Measurements from ENCODE around the gene ZNF516. TPM values are rescaled to one million over a fixed set of nuclear protein-coding genes. Genes with fewer than 3 reads are reported as not detected.

Gene ZNF516
- polyA plus RNA-seq, 2 of the 4 experiments (the other 2 are of a cell fraction): 3.9 to 4.9 TPM

- TF ChIP-seq REST (IDR thresholded peaks at IDR 0.05) (no peak), CEBPB (IDR thresholded peaks at IDR 0.05) (no peak), ELK1 (IDR thresholded peaks at IDR 0.05; ENCODE audit: low read depth, low read length) (no peak)
Observed at GRCh38 chr18:76356666-76357065, 138.4 kb downstream of the ZNF516 start (continued).

- TF ChIP-seq GATA3 (IDR thresholded peaks at IDR 0.05; ENCODE audit: borderline replicate concordance) (no peak), SMC3 (IDR thresholded peaks at IDR 0.05) (no peak), HOXA7 (CRISPR knock-in tag; IDR thresholded peaks at IDR 0.05) (no peak), HOXB5 (CRISPR knock-in tag; IDR thresholded peaks at IDR 0.05) (no peak), EHF (CRISPR knock-in tag; IDR thresholded peaks at IDR 0.05) (no peak), RCOR1 (IDR thresholded peaks at IDR 0.05; ENCODE audit: low read depth, low read length) (no peak), CHD2 (IDR thresholded peaks at IDR 0.05; ENCODE audit: low read length, partially characterized antibody) (no peak), RFX5 (IDR thresholded peaks at IDR 0.05) (no peak), ZFP36 (IDR thresholded peaks at IDR 0.05; ENCODE audit: borderline replicate concordance, partially characterized antibody) (no peak), TFCP2L1 (CRISPR knock-in tag; IDR thresholded peaks at IDR 0.05) (no peak), KDM1A (IDR thresholded peaks at IDR 0.05; ENCODE audit: low read depth) (no peak)
- no peaks in the 10 kb centered on the region for H3K9me3 ChIP-seq
- no peak for DNase-seq (ENCODE audit: low read depth in 1 of 2, low spot score in 1 of 2)
- no peaks in the 10 kb centered on the region for H3K4me1 ChIP-seq
- H3K4me3 ChIP-seq: no peak overlapping the region
- no peak overlapping the region for H3K27ac ChIP-seq
- POLR2A ChIA-PET: no interaction called here
- ATAC-seq: no peak
- no peak overlapping the region for H3K4me2 ChIP-seq
- 20% methylated on average over 1 of the region's 1 CpG for WGBS (ENCODE audit: missing lambda C conversion rate)
- CTCF ChIA-PET: no interaction called here
- FAIRE-seq: no peak
Observed at GRCh38 chr18:76354348-76354747, 140.7 kb downstream of the ZNF516 start.

- no peak for FAIRE-seq
- Histone ChIP-seq H3K27ac (no peak overlapping the region), H3K9me3 (no peaks in the 10 kb centered on the region), H3K4me1 (no peaks in the 10 kb centered on the region), H3K4me2 (no peak overlapping the region), H3K4me3 (no peak overlapping the region)
- 71% methylated on average over 3 of the region's 3 CpGs for WGBS (ENCODE audit: missing lambda C conversion rate)
- no peak for DNase-seq (ENCODE audit: low read depth in 1 of 2, low spot score in 1 of 2)
- TF ChIP-seq ZSCAN20 (CRISPR knock-in tag; IDR thresholded peaks at IDR 0.05) (no peak), POLR2A (IDR thresholded peaks at IDR 0.05; ENCODE audit: low read length) (no peak), TFCP2L1 (CRISPR knock-in tag; IDR thresholded peaks at IDR 0.05) (no peak), JUN (IDR thresholded peaks at IDR 0.05) (no peak), RFX5 (IDR thresholded peaks at IDR 0.05) (no peak), EHMT2 (IDR thresholded peaks at IDR 0.05; ENCODE audit: low read depth) (no peak), RCOR1 (IDR thresholded peaks at IDR 0.05; ENCODE audit: low read depth, low read length) (no peak), USF2 (IDR thresholded peaks at IDR 0.05) (no peak)
- POLR2A ChIA-PET: no interaction called here
- no peak for ATAC-seq
- CTCF ChIA-PET: no interaction called here
Observed at GRCh38 chr18:76353500-76353899, 141.5 kb downstream of the ZNF516 start.

Measured in A549 (cell line).